Esophagus squamous epithelium (tissue), 5 donors: ENCODE measurements around the gene TKTL1. TPM values are rescaled to one million over a fixed set of nuclear protein-coding genes. Genes with fewer than 3 reads are reported as not detected.
"Not testable (repeated sequence)": the region's sequence is repeated elsewhere in the genome, so short reads cannot be mapped to it uniquely, and the experiment has no call there.

Experiments
- DNase-seq: peaks from one replicate; lab custom pipeline; 2025; lab: John Stamatoyannopoulos, UW
- H3K27ac ChIP-seq, 4 donors: fragments of 200-600 bp; sonication (generic); one replicate each; pipeline ENCODE4 v1.5.1; 2016 to 2019; ENCODE audit warnings: mild to moderate bottlenecking in 1 of 4
- H3K27me3 ChIP-seq, 4 donors: fragments of 200-600 bp; sonication (generic); 1 replicate in 3 of 4; 2 replicates in 1 of 4; pipeline versions ENCODE4 v1.5.1 to v1.6.0; 2017 to 2021; ENCODE audit warnings: antibody characterized with exemption in 1 of 4
- H3K36me3 ChIP-seq, 3 donors: fragments of 200-600 bp; sonication (generic); one replicate each; pipeline ENCODE4 v1.5.1; 2016 to 2019
- H3K4me1 ChIP-seq, 3 donors: fragments of 200-600 bp; sonication (generic); one replicate each; pipeline ENCODE4 v1.5.1; 2017 to 2019
- H3K4me3 ChIP-seq, 4 donors: fragments of 200-600 bp; sonication (generic); 1 replicate in 3 of 4; 2 replicates in 1 of 4; pipeline ENCODE4 v1.5.1; 2016 to 2019; ENCODE audit warnings: mild to moderate bottlenecking in 2 of 4, moderate library complexity in 1 of 4
- H3K9me3 ChIP-seq, 3 donors: fragments of 200-600 bp; sonication (generic); one replicate each; pipeline ENCODE4 v1.5.1; 2016 to 2019
- POLR2A ChIP-seq, 4 donors: fragments of 450-650 bp; IDR thresholded peaks; one replicate each; pipeline ENCODE4 v1.6.1; 2017; ENCODE audit warnings: antibody characterized with exemption in 4 of 4, mild to moderate bottlenecking in 4 of 4, moderate library complexity in 3 of 4
- WGBS, 2 donors: methylation state at CpG; one replicate each; pipeline ENCODE4 v1.1.5; 2018; 5-methylcytosine and 5-hydroxymethylcytosine counted together
- intact Hi-C: fragments of 100-400 bp; cut with DNase I; formaldehyde crosslinking; loops from one replicate; pipeline ENCODE4 v1.15.0; 2022
- total RNA-seq, 4 donors: library from RNA; depleted of rRNA; stranded (reverse); fragments of >200 nt; gene quantifications; one replicate each; pipeline ENCODE4 v1.1.0, GENCODE V29; 2016
- TF ChIP-seq, protein P1 (sequence below), 6 experiments: fragments of 450-650 bp in 4 of 6; fragments of 200-600 bp in 2 of 6; sonication (generic) in 2 of 6; IDR thresholded peaks; one replicate each; pipeline ENCODE4 v1.5.1; 2016 to 2019; ENCODE audit warnings: antibody characterized with exemption in 6 of 6, mild to moderate bottlenecking in 4 of 6, moderate library complexity in 4 of 6
- donor health status: DM: yes; HTN: yes; CAD: no.

The TKTL1 gene
- total RNA-seq, 4 donors from 2014 or later = not detected

DNA sequence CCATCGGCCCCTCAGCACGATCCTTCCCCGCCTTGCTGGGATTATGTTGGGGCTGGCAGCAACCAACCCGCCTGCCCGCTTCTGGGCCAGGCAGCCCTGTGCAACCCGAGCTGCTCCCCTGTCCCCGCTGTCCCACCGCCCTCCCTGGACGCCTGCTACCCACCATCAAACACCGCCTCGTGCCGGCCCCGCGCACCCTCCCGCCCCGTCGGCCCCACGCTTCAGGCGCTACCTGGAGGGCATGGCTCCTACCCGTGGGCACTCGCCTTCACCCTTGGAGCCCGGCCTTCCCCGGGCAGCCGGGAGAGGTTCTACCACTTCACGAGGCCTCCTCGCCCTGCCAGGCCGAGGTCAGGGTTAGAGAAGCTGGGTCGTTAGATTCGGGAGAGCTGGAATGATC is 37.0 kb downstream of the TKTL1 start:
- DNase-seq = no peak
- no peaks in the 10 kb centered on the region for H3K36me3 ChIP-seq
- 100% methylated on average over 1 of the region's 29 CpGs; no CpG with 5 or more reads in 1 of the 2 donors for whole genome bisulfite sequencing, 2 donors
- TF ChIP-seq, protein P1, sequence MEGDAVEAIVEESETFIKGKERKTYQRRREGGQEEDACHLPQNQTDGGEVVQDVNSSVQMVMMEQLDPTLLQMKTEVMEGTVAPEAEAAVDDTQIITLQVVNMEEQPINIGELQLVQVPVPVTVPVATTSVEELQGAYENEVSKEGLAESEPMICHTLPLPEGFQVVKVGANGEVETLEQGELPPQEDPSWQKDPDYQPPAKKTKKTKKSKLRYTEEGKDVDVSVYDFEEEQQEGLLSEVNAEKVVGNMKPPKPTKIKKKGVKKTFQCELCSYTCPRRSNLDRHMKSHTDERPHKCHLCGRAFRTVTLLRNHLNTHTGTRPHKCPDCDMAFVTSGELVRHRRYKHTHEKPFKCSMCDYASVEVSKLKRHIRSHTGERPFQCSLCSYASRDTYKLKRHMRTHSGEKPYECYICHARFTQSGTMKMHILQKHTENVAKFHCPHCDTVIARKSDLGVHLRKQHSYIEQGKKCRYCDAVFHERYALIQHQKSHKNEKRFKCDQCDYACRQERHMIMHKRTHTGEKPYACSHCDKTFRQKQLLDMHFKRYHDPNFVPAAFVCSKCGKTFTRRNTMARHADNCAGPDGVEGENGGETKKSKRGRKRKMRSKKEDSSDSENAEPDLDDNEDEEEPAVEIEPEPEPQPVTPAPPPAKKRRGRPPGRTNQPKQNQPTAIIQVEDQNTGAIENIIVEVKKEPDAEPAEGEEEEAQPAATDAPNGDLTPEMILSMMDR (IDR thresholded peaks at IDR 0.05) = no peak
- TF ChIP-seq POLR2A (IDR thresholded peaks at IDR 0.05) = no peak
- no peak overlapping the region for H3K27ac ChIP-seq
- no peaks in the 10 kb centered on the region for H3K27me3 ChIP-seq
- H3K4me3 ChIP-seq = no peak overlapping the region
- peaks cover 0 to under 1% (median 0%) of the 10 kb centered on the region in 3 donors for H3K4me1 ChIP-seq
- H3K9me3 ChIP-seq = no peaks in the 10 kb centered on the region
- intact Hi-C loops = no loop called here

GRCh38 chrX:154333116-154333515 is 37.5 kb downstream of the TKTL1 start:
- H3K27me3 ChIP-seq = no peaks in the 10 kb centered on the region
- H3K4me1 ChIP-seq = no peaks in the 10 kb centered on the region
- no peaks in the 10 kb centered on the region for H3K36me3 ChIP-seq
- H3K27ac ChIP-seq = no peak overlapping the region
- no peak for DNase-seq
- whole genome bisulfite sequencing, 2 donors = no CpG with 5 or more reads among the region's 9 CpGs
- intact Hi-C loops = no loop called here
- no peak overlapping the region for H3K4me3 ChIP-seq
- no peak for TF ChIP-seq POLR2A (IDR thresholded peaks at IDR 0.05)
- TF ChIP-seq, protein P1 (IDR thresholded peaks at IDR 0.05) = no peak
- no peaks in the 10 kb centered on the region for H3K9me3 ChIP-seq

- TF ChIP-seq POLR2A (IDR thresholded peaks at IDR 0.05) = no peak
- TF ChIP-seq, protein P1 (IDR thresholded peaks at IDR 0.05) = no peak
- Histone ChIP-seq H3K27me3 (no peaks in the 10 kb centered on the region), H3K4me3 (no peak overlapping the region), H3K36me3 (no peaks in the 10 kb centered on the region), H3K27ac (no peak overlapping the region), H3K4me1 (no peaks in the 10 kb centered on the region), H3K9me3 (no peaks in the 10 kb centered on the region)
- intact Hi-C loops = no loop called here
- DNase-seq = no peak
- WGBS, 2 donors = 66 to 70% methylated on average over 6 of the region's 6 CpGs
Observed at GRCh38 chrX:154333837-154334271, 38.3 kb downstream of the TKTL1 start.

GRCh38 chrX:154334496-154334895 is 38.9 kb downstream of the TKTL1 start:
- no peaks in the 10 kb centered on the region for H3K27me3 ChIP-seq
- WGBS, 2 donors = 64% methylated on average over 10 of the region's 10 CpGs; no CpG with 5 or more reads in 1 of the 2 donors
- no peak overlapping the region for H3K27ac ChIP-seq
- no peaks in the 10 kb centered on the region for H3K9me3 ChIP-seq
- no peaks in the 10 kb centered on the region for H3K4me1 ChIP-seq
- DNase-seq = no peak
- no peaks in the 10 kb centered on the region for H3K36me3 ChIP-seq
- TF ChIP-seq, protein P1 (IDR thresholded peaks at IDR 0.05) = no peak
- no peak for TF ChIP-seq POLR2A (IDR thresholded peaks at IDR 0.05)
- no peak overlapping the region for H3K4me3 ChIP-seq
- intact Hi-C loops = no loop called here

GRCh38 chrX:154341399-154342298 is 46.1 kb downstream of the TKTL1 start:
- not testable (repeated sequence) for DNase-seq

GRCh38 chrX:154343063-154343462 is 47.5 kb downstream of the TKTL1 start:
- H3K27me3 ChIP-seq, H3K27ac ChIP-seq, DNase-seq, H3K9me3 ChIP-seq, intact Hi-C loops, H3K4me3 ChIP-seq, H3K36me3 ChIP-seq, H3K4me1 ChIP-seq: not testable (repeated sequence)
- no CpG with 5 or more reads among the region's 16 CpGs for WGBS, 2 donors

More at GRCh38 chrX:154341399-154342298, 46.1 kb downstream of the TKTL1 start:
- H3K36me3 ChIP-seq, H3K27me3 ChIP-seq, intact Hi-C loops, H3K27ac ChIP-seq, H3K9me3 ChIP-seq, H3K4me1 ChIP-seq, H3K4me3 ChIP-seq: not testable (repeated sequence)
- WGBS, 2 donors = no CpG with 5 or more reads among the region's 115 CpGs

DNA sequence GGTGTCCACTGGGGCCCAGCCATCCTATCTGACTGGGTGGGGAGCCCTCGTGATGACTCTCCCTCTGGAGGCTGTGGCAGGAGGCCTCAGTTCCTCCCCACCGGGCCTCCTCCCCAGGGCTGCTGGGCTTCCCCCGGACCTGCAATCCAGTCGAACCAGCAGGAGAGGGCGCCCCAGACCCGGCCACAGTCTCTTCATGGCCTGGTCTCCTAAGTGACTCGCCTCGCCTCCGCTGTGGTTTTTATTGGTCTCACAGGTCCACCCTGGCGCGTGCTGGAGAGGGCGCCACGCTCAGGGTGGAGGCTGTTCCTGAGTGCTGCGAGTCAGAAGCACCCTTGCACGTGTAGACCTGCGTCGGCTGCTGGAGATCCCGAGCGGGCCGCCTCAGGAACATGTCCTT is 48.0 kb downstream of the TKTL1 start:
- intact Hi-C loops, H3K4me3 ChIP-seq, DNase-seq, H3K9me3 ChIP-seq, H3K4me1 ChIP-seq, H3K36me3 ChIP-seq, H3K27ac ChIP-seq, H3K27me3 ChIP-seq: not testable (repeated sequence)
- WGBS, 2 donors = no CpG with 5 or more reads among the region's 20 CpGs
